ENCODE measurements around the gene GALNTL6. TPM values are rescaled to one million over a fixed set of nuclear protein-coding genes. Genes with fewer than 3 reads are reported as not detected.

The GALNTL6 gene
- total and polyA plus RNA-seq, 2 donors (not counting 1 experiment from before 2014, with no cell fraction given) = 0.99 to 1.1 TPM

GRCh38 chr4:173037242-173037641 lies 1224.0 kb downstream of the GALNTL6 start:
- Mint-ChIP-seq H3K4me3 (no peak overlapping the region), H3K9me3 (ENCODE audit: insufficient read depth) (no peaks in the 10 kb centered on the region), H3K27me3 (peaks cover 11% of the 10 kb centered on the region), H3K27ac (no peak overlapping the region), H3K4me1 (no peaks in the 10 kb centered on the region)
- Histone ChIP-seq H3K4me3 (ENCODE audit: control extremely low read depth in 1 of 5, extremely low read depth in 1 of 5, insufficient read depth in 1 of 5, low read depth in 2 of 5, low read length in 4 of 5) (no peak overlapping the region), H3K4me2 (replicated peaks; ENCODE audit: low read depth, low read length, poor library complexity, severe bottlenecking) (no peak overlapping the region), H4K20me1 (ENCODE audit: control insufficient read depth, insufficient read depth, low read length, poor library complexity, severe bottlenecking) (no peaks in the 10 kb centered on the region), H3K4me1 (ENCODE audit: control insufficient read depth in 2 of 2, insufficient read depth in 2 of 2, low read length in 2 of 2) (no peaks in the 10 kb centered on the region), H3K36me3 (replicated peaks in 1 of 2; ENCODE audit: control extremely low read depth in 1 of 2, control insufficient read depth in 1 of 2, extremely low read depth in 1 of 2, insufficient read depth in 2 of 2, low read length in 1 of 2) (no peaks in the 10 kb centered on the region), H3K9ac (ENCODE audit: low read length) (no peak overlapping the region), H3K9me3 (ENCODE audit: control extremely low read depth in 1 of 3, control insufficient read depth in 2 of 3, insufficient read depth in 1 of 3, low read length in 2 of 3) (no peaks in the 10 kb centered on the region), H3K79me2 (ENCODE audit: control insufficient read depth, insufficient read depth, low read length) (no peaks in the 10 kb centered on the region), H3K27ac (ENCODE audit: low read length in 2 of 2) (no peak overlapping the region), H3K27me3 (replicated peaks in 1 of 4; ENCODE audit: control extremely low read depth in 1 of 4, control insufficient read depth in 3 of 4, insufficient read depth in 4 of 4, low read length in 3 of 4) (no peaks in the 10 kb centered on the region), H2AFZ (ENCODE audit: insufficient read depth, low read depth, low read length, poor library complexity, severe bottlenecking) (no peak overlapping the region)
- DNase-seq = no peak
- intact Hi-C loops (cut with micrococcal nuclease) = no loop called here
- TF ChIP-seq EZH2 (IDR thresholded peaks at IDR 0.05; ENCODE audit: borderline replicate concordance, insufficient read depth, low read depth, low read length, poor library complexity, severe bottlenecking) = no peak
- no peak for TF ChIP-seq CTCF (IDR thresholded peaks at IDR 0.05)
- ChIA-PET POLR2A (no interaction called here), CTCF (interaction anchor here (1.0 to 1.1 kb wide), 2 partner anchors 14 to 220 kb away, joined by 3 to 6 read pairs; no protein-coding TSS in a partner anchor)
- ATAC-seq (ENCODE audit: low read depth) = no peak
- 86% methylated on average over 1 of the region's 1 CpG for WGBS (ENCODE audit: insufficient coverage)

GRCh38 chr4:173038192-173038896 lies 1225.1 kb downstream of the GALNTL6 start:
- peaks cover 13% of the 10 kb centered on the region for H3K27me3 Mint-ChIP-seq
- H3K27me3 ChIP-seq (replicated peaks in 1 of 4; ENCODE audit: control extremely low read depth in 1 of 4, control insufficient read depth in 3 of 4, insufficient read depth in 4 of 4, low read length in 3 of 4) = no peaks in the 10 kb centered on the region
- H3K9ac ChIP-seq (ENCODE audit: low read length) = no peak overlapping the region
- no peak overlapping the region for H3K4me2 ChIP-seq (replicated peaks; ENCODE audit: low read depth, low read length, poor library complexity, severe bottlenecking)
- POLR2A ChIA-PET = no interaction called here
- intact Hi-C loops (cut with micrococcal nuclease) = no loop called here
- CTCF ChIA-PET = interaction anchor here (0.8 to 1.4 kb wide), 4 partner anchors 15 to 219 kb away, joined by 3 to 6 read pairs (median 3); no protein-coding TSS in a partner anchor
- no peaks in the 10 kb centered on the region for H3K36me3 ChIP-seq (replicated peaks in 1 of 2; ENCODE audit: control extremely low read depth in 1 of 2, control insufficient read depth in 1 of 2, extremely low read depth in 1 of 2, insufficient read depth in 2 of 2, low read length in 1 of 2)
- TF ChIP-seq EZH2 (IDR thresholded peaks at IDR 0.05; ENCODE audit: borderline replicate concordance, insufficient read depth, low read depth, low read length, poor library complexity, severe bottlenecking) (no peak), CTCF (IDR thresholded peaks at IDR 0.05) (no peak)
- no peaks in the 10 kb centered on the region for H3K4me1 ChIP-seq (ENCODE audit: control insufficient read depth in 2 of 2, insufficient read depth in 2 of 2, low read length in 2 of 2)
- no peak for DNase-seq
- no peak overlapping the region for H3K27ac Mint-ChIP-seq
- no peak overlapping the region for H3K4me3 ChIP-seq (ENCODE audit: control extremely low read depth in 1 of 5, extremely low read depth in 1 of 5, insufficient read depth in 1 of 5, low read depth in 2 of 5, low read length in 4 of 5)
- H3K4me3 Mint-ChIP-seq = no peak overlapping the region
- no peaks in the 10 kb centered on the region for H3K9me3 Mint-ChIP-seq (ENCODE audit: insufficient read depth)
- H3K79me2 ChIP-seq (ENCODE audit: control insufficient read depth, insufficient read depth, low read length) = no peaks in the 10 kb centered on the region
- no peaks in the 10 kb centered on the region for H3K9me3 ChIP-seq (ENCODE audit: control extremely low read depth in 1 of 3, control insufficient read depth in 2 of 3, insufficient read depth in 1 of 3, low read length in 2 of 3)
- 85% methylated on average over 2 of the region's 6 CpGs for WGBS (ENCODE audit: insufficient coverage)
- no peak overlapping the region for H3K27ac ChIP-seq (ENCODE audit: low read length in 2 of 2)
- no peaks in the 10 kb centered on the region for H3K4me1 Mint-ChIP-seq
- no peaks in the 10 kb centered on the region for H4K20me1 ChIP-seq (ENCODE audit: control insufficient read depth, insufficient read depth, low read length, poor library complexity, severe bottlenecking)
- no peak for ATAC-seq (ENCODE audit: low read depth)
- no peak overlapping the region for H2AFZ ChIP-seq (ENCODE audit: insufficient read depth, low read depth, low read length, poor library complexity, severe bottlenecking)
